ENCODE results near the gene LRRC3C.
"Not testable (repeated sequence)": the region's sequence is repeated elsewhere in the genome, so short reads cannot be mapped to it uniquely, and the experiment has no call there.

The LRRC3C gene

GRCh38 chr17:39927101-39927928 lies at the start of gene LRRC3C, which contains the start of gene ORMDL3:
TSS of gene LRRC3C (plus strand) at chr17:39927732. CDS start at chr17:39941524, 13,792 bp downstream.
TSS of gene ORMDL3 (minus strand) at chr17:39927601. CDS start at chr17:39924203, 3,398 bp downstream.
- DNase-seq = peak; percentile 91

GRCh38 chr17:39886102-39886501 lies 41.4 kb upstream of the LRRC3C start:
- DNase-seq = not testable (repeated sequence)

- DNase-seq = no peak
These were observed 40.5 kb upstream of the LRRC3C start for GRCh38 chr17:39887078-39887477.

GRCh38 chr17:39889200-39889599 lies 38.3 kb upstream of the LRRC3C start:
- no peak for DNase-seq

- DNase-seq = no peak
These were observed 32.7 kb upstream of the LRRC3C start for GRCh38 chr17:39894681-39895376.

- no peak for DNase-seq
These were observed 29.4 kb upstream of the LRRC3C start for GRCh38 chr17:39898088-39898487.

- no peak for DNase-seq
These were observed 28.3 kb upstream of the LRRC3C start for GRCh38 chr17:39899215-39899614.

- DNase-seq = not testable (repeated sequence)
These were observed 25.5 kb upstream of the LRRC3C start for GRCh38 chr17:39902027-39902426.

- peak; percentile 74 for DNase-seq
These were observed 24.2 kb upstream of the LRRC3C start for GRCh38 chr17:39903158-39903884.

GRCh38 chr17:39904990-39905288 lies 22.6 kb upstream of the LRRC3C start:
- DNase-seq = no peak

GRCh38 chr17:39908789-39909352 lies 18.7 kb upstream of the LRRC3C start:
- DNase-seq = no peak

- DNase-seq = no peak
These were observed 13.5 kb upstream of the LRRC3C start for GRCh38 chr17:39913989-39914388.

- no peak for DNase-seq
These were observed 12.0 kb upstream of the LRRC3C start for GRCh38 chr17:39915559-39915958.

- DNase-seq = no peak
These were observed 10.6 kb upstream of the LRRC3C start for GRCh38 chr17:39916918-39917317.

- DNase-seq = peak; percentile 82
These were observed 8.3 kb upstream of the LRRC3C start for GRCh38 chr17:39919087-39919683.

- DNase-seq = no peak
These were observed 7.0 kb upstream of the LRRC3C start for GRCh38 chr17:39920218-39921210.

- no peak for DNase-seq
These were observed 6.2 kb upstream of the LRRC3C start for GRCh38 chr17:39921323-39921722.

GRCh38 chr17:39922006-39922405 lies 5.5 kb upstream of the LRRC3C start:
- DNase-seq = no peak

GRCh38 chr17:39923230-39923629 lies 4.3 kb upstream of the LRRC3C start:
- DNase-seq = no peak

GRCh38 chr17:39923836-39924690 lies 3.5 kb upstream of the LRRC3C start:
- DNase-seq = no peak

- DNase-seq = no peak
These were observed 2.9 kb upstream of the LRRC3C start for GRCh38 chr17:39924691-39925055.

Measured in hematopoietic multipotent progenitor cell treated with erythropoietin and hydrocortisone succinate and interleukin-3 and kit ligand, for 8 days (in vitro differentiated cells).